Measurements from ENCODE around the gene MTHFD2L. TPM values are rescaled to one million over a fixed set of nuclear protein-coding genes. Genes with fewer than 3 reads are reported as not detected.
A peak's percentile ranks its signal among the peaks of the same experiment; 100 is the strongest.

Gene MTHFD2L
- total RNA-seq, 1 experiment from 2014 or later = 11.6 TPM

DNA sequence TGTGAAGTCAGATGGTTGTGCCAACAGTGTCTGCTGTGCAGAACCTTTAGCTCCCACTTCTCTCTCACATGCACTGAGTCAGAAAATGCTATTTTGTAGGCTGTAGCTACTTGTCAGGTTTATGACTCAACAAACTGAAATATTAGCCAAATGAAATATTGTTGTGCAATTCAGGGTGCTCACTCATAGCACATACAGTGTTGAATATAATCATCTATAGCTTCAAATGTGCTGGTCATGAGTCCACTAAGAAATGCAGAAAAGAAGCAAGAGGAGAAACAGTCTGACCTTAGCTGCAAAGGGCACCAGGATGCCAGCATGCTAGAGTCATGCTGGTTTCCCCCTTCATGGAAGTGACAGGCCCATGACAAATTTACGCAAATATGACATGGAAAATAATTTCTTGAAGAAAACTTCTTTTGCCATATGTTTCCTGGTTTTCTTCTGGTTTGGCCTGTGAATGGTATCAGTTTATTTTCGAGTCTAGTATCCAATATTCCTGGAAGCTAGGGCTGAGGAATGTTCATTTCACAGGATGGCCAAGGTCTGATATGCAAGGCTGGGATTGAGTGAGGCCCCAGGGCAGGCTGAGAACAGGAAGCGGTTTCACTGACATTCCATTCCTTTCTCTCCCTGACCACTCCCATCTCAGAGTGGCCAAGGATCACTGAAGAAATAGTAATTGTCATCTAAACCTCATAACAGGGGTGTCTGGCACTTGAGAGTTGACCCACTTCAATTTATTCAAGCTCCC, 48.6 kb upstream of the MTHFD2L start:
- Histone ChIP-seq H3K36me3 (ENCODE audit: control insufficient read depth, insufficient read depth, low read length) (no peaks in the 10 kb centered on the region), H3K4me1 (peaks cover 30% of the 10 kb centered on the region), H3K27me3 (replicated peaks; ENCODE audit: control insufficient read depth, insufficient read depth, low read length) (no peaks in the 10 kb centered on the region), H3K4me3 (ENCODE audit: low read depth, low read length) (no peak overlapping the region), H3K9me3 (no peaks in the 10 kb centered on the region)
- peaks cover 6% of the 10 kb centered on the region for H3K36me3 Mint-ChIP-seq (ENCODE audit: insufficient read depth, unreplicated experiment)
- peak; percentile 63 to 85 for DNase-seq
- peak overlapping the region; percentile 22 for H3K4me3 Mint-ChIP-seq (ENCODE audit: unreplicated experiment)
- ChIA-PET POLR2A (no interaction called here), CTCF (interaction anchor here (1.3 to 1.6 kb wide), 2 partner anchors 10 to 71 kb away, joined by 4 to 5 read pairs; partner anchors contain the start of genes CXCL2 and CXCL3)
- H3K4me1 Mint-ChIP-seq (ENCODE audit: low read depth, unreplicated experiment) = peaks cover 24% of the 10 kb centered on the region
- no peak for TF ChIP-seq CTCF (IDR thresholded peaks at IDR 0.05; ENCODE audit: insufficient read depth in 1 of 2, low read depth in 1 of 2, low read length in 1 of 2, severe bottlenecking in 1 of 2, unreplicated experiment in 1 of 2)
- intact Hi-C loops (cut with micrococcal nuclease; ENCODE audit: unreplicated experiment) = loop anchor here (1.0 kb wide), 1 partner anchor 10 kb away; the partner anchor contains the start of gene CXCL2
- peak overlapping the region; percentile 84 for H3K27ac Mint-ChIP-seq (ENCODE audit: unreplicated experiment)
- no peaks in the 10 kb centered on the region for H3K9me3 Mint-ChIP-seq (ENCODE audit: unreplicated experiment)
- no TSS peak for BruUV-seq (replicated peaks)
- no peaks in the 10 kb centered on the region for H3K27me3 Mint-ChIP-seq (ENCODE audit: insufficient read depth, unreplicated experiment)

DNA sequence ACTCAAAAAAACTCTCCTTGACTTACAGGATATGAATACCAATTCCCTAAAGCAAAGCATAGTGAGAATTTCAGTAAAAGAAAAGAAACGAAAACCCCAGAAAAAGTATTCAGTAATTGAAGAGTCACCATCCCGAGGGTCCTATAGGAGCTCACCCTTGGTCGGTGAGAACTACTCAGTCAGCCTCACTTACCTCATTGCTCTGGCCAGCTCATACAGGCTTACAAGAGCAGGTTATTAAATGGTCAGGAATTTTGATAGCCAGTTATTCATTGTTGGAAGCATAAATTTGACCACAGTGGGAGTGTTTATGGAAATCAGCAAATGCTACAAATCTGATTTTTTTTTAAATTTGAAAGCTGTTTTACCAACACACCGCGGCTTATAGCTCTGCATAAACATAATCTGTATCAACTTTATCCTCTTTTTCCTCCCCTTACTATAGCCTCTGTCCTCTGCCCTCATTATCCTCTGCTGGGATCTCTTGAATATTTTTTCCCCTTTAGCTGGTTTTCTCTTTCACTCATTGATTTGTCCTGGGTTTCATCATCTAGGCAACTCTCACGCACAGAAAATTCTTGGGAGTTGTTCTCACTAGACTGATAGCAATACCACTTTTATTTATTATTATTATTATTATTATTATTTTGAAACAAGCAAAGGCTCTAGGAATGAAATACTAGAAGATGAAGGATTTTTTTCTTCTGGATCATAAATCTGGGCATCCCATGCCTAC, 47.9 kb upstream of the MTHFD2L start:
- H3K9me3 ChIP-seq = no peaks in the 10 kb centered on the region
- Mint-ChIP-seq H3K36me3 (ENCODE audit: insufficient read depth, unreplicated experiment) (peaks cover 6% of the 10 kb centered on the region), H3K9me3 (ENCODE audit: unreplicated experiment) (no peaks in the 10 kb centered on the region), H3K4me1 (ENCODE audit: low read depth, unreplicated experiment) (peaks cover 24% of the 10 kb centered on the region), H3K4me3 (ENCODE audit: unreplicated experiment) (no peak overlapping the region), H3K27ac (ENCODE audit: unreplicated experiment) (peak overlapping the region; percentile 84), H3K27me3 (ENCODE audit: insufficient read depth, unreplicated experiment) (no peaks in the 10 kb centered on the region)
- no peaks in the 10 kb centered on the region for H3K27me3 ChIP-seq (replicated peaks; ENCODE audit: control insufficient read depth, insufficient read depth, low read length)
- POLR2A ChIA-PET = no interaction called here
- no peak for TF ChIP-seq CTCF (IDR thresholded peaks at IDR 0.05; ENCODE audit: insufficient read depth in 1 of 2, low read depth in 1 of 2, low read length in 1 of 2, severe bottlenecking in 1 of 2, unreplicated experiment in 1 of 2)
- intact Hi-C loops (cut with micrococcal nuclease; ENCODE audit: unreplicated experiment) = loop anchor here (1.0 kb wide), 1 partner anchor 11 kb away; the partner anchor contains the start of gene CXCL2
- no TSS peak for BruUV-seq (replicated peaks)
- CTCF ChIA-PET = interaction anchor here (1.3 kb wide), 1 partner anchor 11 kb away, joined by 4 read pairs; the partner anchor contains the start of gene CXCL2
- DNase-seq = no peak
- peaks cover 30% of the 10 kb centered on the region for H3K4me1 ChIP-seq
- H3K4me3 ChIP-seq (ENCODE audit: low read depth, low read length) = no peak overlapping the region
- no peaks in the 10 kb centered on the region for H3K36me3 ChIP-seq (ENCODE audit: control insufficient read depth, insufficient read depth, low read length)

DNA sequence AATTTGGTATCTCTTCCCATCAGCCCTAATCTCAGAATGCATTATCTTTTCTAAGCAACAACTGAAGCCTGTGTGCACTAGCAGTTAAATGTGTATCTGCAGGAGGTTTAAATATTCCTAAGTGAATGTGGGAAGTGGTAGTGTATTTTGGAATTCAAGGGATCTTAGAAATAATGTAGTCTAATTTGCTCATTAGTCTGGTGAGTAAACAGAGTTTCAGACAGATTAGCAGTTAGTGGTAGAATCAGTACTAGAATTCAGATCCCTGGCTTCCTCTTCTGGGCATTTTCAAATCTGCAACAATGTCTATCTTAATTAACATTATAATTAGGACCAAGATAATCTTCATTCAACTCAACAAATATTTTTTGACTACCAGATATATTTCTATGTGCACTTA, 47.2 kb upstream of the MTHFD2L start:
- ChIA-PET CTCF (no interaction called here), POLR2A (no interaction called here)
- H3K9me3 Mint-ChIP-seq (ENCODE audit: unreplicated experiment) = no peaks in the 10 kb centered on the region
- H3K4me1 Mint-ChIP-seq (ENCODE audit: low read depth, unreplicated experiment) = peaks cover 23% of the 10 kb centered on the region
- H3K4me3 Mint-ChIP-seq (ENCODE audit: unreplicated experiment) = no peak overlapping the region
- no peak overlapping the region for H3K27ac Mint-ChIP-seq (ENCODE audit: unreplicated experiment)
- Histone ChIP-seq H3K27me3 (replicated peaks; ENCODE audit: control insufficient read depth, insufficient read depth, low read length) (no peaks in the 10 kb centered on the region), H3K9me3 (no peaks in the 10 kb centered on the region), H3K4me3 (ENCODE audit: low read depth, low read length) (no peak overlapping the region), H3K36me3 (ENCODE audit: control insufficient read depth, insufficient read depth, low read length) (no peaks in the 10 kb centered on the region), H3K4me1 (peaks cover 25% of the 10 kb centered on the region)
- H3K27me3 Mint-ChIP-seq (ENCODE audit: insufficient read depth, unreplicated experiment) = no peaks in the 10 kb centered on the region
- no TSS peak for BruUV-seq (replicated peaks)
- H3K36me3 Mint-ChIP-seq (ENCODE audit: insufficient read depth, unreplicated experiment) = peaks cover 3% of the 10 kb centered on the region
- no peak for DNase-seq
- TF ChIP-seq CTCF (IDR thresholded peaks at IDR 0.05; ENCODE audit: insufficient read depth in 1 of 2, low read depth in 1 of 2, low read length in 1 of 2, severe bottlenecking in 1 of 2, unreplicated experiment in 1 of 2) = no peak
- intact Hi-C loops (cut with micrococcal nuclease; ENCODE audit: unreplicated experiment) = no loop called here
